BLaER1 treated with 17β-estradiol and CSF1 and Interleukin-3, amounts not matched to agents 10 nM and 100 nM (cell line): Measurements from ENCODE around the gene ANXA6.

Experiments used
- H3K27ac ChIP-seq, 11 experiments: shearing (Covaris generic); formaldehyde crosslinking; 2 replicates each; pipeline ENCODE4 v1.8.1; 2022
- H3K27me3 ChIP-seq, 11 experiments: shearing (Covaris generic); formaldehyde crosslinking; 2 replicates each; pipeline ENCODE4 v1.8.1; 2022
- H3K36me3 ChIP-seq, 11 experiments: shearing (Covaris generic); formaldehyde crosslinking; 2 replicates each; pipeline ENCODE4 v1.8.1; 2022
- H3K4me1 ChIP-seq, 10 experiments: shearing (Covaris generic); formaldehyde crosslinking; 2 replicates each; pipeline ENCODE4 v1.8.1; 2022
- H3K4me2 ChIP-seq, 11 experiments: shearing (Covaris generic); formaldehyde crosslinking; 2 replicates each; pipeline ENCODE4 v1.8.1; 2022
- H3K4me3 ChIP-seq, 10 experiments: shearing (Covaris generic); formaldehyde crosslinking; 2 replicates each; pipeline ENCODE4 v1.8.1; 2022
- H3K9ac ChIP-seq, 11 experiments: shearing (Covaris generic); formaldehyde crosslinking; 2 replicates each; pipeline ENCODE4 v1.8.1; 2022
- H3K9me3 ChIP-seq, 11 experiments: shearing (Covaris generic); formaldehyde crosslinking; replicated peaks in 1 of 11; 2 replicates each; pipeline ENCODE4 v1.8.1; 2022
- H4K20me1 ChIP-seq, 11 experiments: shearing (Covaris generic); formaldehyde crosslinking; 2 replicates each; pipeline ENCODE4 v1.8.1; 2022
- Cebpa-rat ChIP-seq, 11 experiments: shearing (Covaris generic); IDR thresholded peaks; 2 replicates each; pipeline ENCODE4 v1.8.1; 2022

ANXA6 gene

DNA sequence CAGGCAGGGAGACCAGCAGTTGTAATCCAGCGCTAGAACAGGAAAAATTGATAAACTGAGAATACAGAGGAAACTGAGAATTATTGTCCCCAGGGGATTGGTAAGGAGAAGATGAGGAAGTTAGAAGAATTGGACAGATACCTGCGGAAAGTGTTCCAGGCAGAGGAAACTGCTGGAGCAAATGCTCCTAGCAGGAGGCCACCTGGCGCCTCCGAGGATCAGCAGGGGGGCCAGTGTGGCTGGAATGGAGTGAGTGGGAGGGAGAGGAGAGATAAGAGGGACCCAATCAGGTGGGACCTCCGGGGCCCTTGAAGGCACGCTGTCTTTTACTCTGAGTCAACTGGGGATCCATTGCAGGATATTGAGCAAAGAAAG lies 695 bp upstream of the ANXA6 start:
- Histone ChIP-seq H4K20me1 (peaks cover 0 to 11% (median 0%) of the 10 kb centered on the region in 11 experiments; a peak in 3 of 22 replicates), H3K27me3 (no peaks in the 10 kb centered on the region), H3K9me3 (no peaks in the 10 kb centered on the region), H3K9ac (peak overlapping the region; percentile 73 to 91 (median 84)), H3K4me1 (peaks cover 40 to 54% (median 51%) of the 10 kb centered on the region in 10 experiments), H3K4me2 (peak overlapping the region; percentile 89 to 99 (median 97)), H3K36me3 (peaks cover 0 to 13% (median 5%) of the 10 kb centered on the region in 11 experiments; a peak in 10 of 22 replicates), H3K27ac (peak overlapping the region in 9 of 11 experiments; percentile 70 to 86 (median 79); a peak in 18 of 22 replicates), H3K4me3 (peak overlapping the region; percentile 68 to 97 (median 81))
- no peak for TF ChIP-seq Cebpa-rat (IDR thresholded peaks at IDR 0.05)

DNA sequence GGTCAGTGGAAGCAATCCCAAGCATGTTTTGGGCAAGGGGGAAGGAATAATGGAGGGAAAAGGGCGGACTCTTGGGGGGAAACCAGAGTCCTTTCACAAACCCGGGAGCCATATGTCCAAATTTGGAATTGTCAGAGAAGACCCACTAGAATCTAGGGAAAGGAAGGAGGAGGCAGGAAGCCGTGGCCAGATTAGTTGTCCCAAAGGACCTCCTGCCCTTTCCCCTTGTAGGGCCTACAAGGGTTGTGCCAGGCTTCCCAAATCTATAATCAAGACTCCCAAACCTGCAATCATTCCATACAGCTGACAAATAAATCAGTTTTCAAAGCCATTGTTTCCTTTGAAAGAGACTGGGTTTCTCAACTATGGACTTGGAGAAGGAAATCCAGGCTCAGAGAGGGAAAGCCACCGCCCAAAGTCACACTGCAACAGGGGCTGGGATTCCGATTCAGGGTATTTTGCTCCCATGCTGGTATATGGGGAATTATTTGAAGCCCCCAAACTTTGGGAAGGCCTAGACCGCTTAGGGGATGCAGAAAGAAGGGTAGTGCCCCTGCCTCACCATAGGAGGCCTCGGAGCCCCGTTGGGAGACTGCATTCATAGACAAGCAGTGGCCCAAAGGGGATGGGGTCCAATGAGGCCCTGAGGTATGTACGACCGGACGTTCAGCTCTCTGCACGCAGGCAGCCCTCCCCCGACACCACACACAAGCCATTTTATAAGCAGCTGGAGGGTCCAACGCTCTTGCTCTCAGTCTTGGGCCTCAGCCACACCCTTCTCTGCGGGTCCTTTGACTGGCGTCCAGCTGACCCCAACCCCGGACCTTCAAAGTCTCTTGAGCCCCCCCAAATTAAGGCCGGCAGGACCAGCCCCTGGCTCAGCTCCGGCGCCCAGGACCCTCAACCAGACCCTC lies 815 bp downstream of the ANXA6 start:
- Histone ChIP-seq H4K20me1 (peaks cover 0 to 26% (median 0%) of the 10 kb centered on the region in 11 experiments; a peak in 8 of 22 replicates), H3K9ac (peak overlapping the region; percentile 73 to 91 (median 84)), H3K27me3 (no peaks in the 10 kb centered on the region), H3K4me3 (peak overlapping the region; percentile 68 to 97 (median 81)), H3K9me3 (no peaks in the 10 kb centered on the region), H3K27ac (peak overlapping the region; percentile 68 to 86 (median 77)), H3K4me1 (peaks cover 55 to 69% (median 66%) of the 10 kb centered on the region in 10 experiments), H3K4me2 (peak overlapping the region; percentile 89 to 99 (median 97)), H3K36me3 (peaks cover 0 to 19% (median 5%) of the 10 kb centered on the region in 11 experiments; a peak in 10 of 22 replicates)
- TF ChIP-seq Cebpa-rat (IDR thresholded peaks at IDR 0.05), result no peak

DNA sequence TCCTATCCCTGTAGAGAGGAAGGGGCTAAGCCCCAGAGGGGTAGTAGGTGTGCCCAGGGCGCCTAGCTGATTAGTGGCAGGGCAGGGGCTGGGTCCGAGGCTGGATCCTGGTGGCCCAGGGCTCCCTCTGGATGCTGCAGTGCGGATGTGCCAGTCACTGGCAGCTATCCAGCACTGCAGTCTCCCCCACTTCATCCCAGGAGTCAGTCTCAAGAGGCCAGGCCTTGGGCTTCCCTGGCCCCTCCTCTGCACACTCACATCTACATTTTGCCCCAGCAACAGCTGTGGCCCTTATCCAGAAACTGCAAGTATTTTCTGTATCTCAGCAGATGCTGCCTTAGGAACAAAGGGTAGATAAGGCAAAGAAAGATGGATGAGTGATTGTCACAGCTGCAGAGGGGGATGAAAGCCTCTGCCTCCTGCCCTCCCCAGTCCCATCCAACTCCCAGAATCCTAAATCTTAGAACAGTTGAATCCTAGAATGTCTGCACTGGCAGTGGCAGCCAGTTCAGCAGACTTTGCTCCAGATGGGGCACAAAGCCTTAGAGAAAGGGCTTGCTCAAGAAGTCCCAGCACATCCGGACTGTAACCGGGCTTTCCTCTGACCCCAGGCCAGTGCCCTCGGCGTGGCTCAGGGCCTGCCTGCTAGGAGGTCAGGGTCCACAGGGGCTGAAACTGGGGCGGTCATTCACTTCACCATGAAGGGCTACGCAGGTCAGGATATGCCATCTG lies 1.6 kb downstream of the ANXA6 start:
- peak overlapping the region; percentile 73 to 91 (median 84) for H3K9ac ChIP-seq
- peak overlapping the region; percentile 89 to 99 (median 97) for H3K4me2 ChIP-seq
- peak overlapping the region; percentile 68 to 97 (median 81) for H3K4me3 ChIP-seq
- H3K4me1 ChIP-seq, result peaks cover 63 to 77% (median 74%) of the 10 kb centered on the region in 10 experiments
- no peaks in the 10 kb centered on the region for H3K9me3 ChIP-seq
- no peak for TF ChIP-seq Cebpa-rat (IDR thresholded peaks at IDR 0.05)
- H4K20me1 ChIP-seq, result peaks cover 0 to 34% (median 3%) of the 10 kb centered on the region in 11 experiments; a peak in 9 of 22 replicates
- peak overlapping the region; percentile 68 to 86 (median 77) for H3K27ac ChIP-seq
- no peaks in the 10 kb centered on the region for H3K27me3 ChIP-seq
- H3K36me3 ChIP-seq, result peaks cover 0 to 19% (median 5%) of the 10 kb centered on the region in 11 experiments; a peak in 10 of 22 replicates

DNA sequence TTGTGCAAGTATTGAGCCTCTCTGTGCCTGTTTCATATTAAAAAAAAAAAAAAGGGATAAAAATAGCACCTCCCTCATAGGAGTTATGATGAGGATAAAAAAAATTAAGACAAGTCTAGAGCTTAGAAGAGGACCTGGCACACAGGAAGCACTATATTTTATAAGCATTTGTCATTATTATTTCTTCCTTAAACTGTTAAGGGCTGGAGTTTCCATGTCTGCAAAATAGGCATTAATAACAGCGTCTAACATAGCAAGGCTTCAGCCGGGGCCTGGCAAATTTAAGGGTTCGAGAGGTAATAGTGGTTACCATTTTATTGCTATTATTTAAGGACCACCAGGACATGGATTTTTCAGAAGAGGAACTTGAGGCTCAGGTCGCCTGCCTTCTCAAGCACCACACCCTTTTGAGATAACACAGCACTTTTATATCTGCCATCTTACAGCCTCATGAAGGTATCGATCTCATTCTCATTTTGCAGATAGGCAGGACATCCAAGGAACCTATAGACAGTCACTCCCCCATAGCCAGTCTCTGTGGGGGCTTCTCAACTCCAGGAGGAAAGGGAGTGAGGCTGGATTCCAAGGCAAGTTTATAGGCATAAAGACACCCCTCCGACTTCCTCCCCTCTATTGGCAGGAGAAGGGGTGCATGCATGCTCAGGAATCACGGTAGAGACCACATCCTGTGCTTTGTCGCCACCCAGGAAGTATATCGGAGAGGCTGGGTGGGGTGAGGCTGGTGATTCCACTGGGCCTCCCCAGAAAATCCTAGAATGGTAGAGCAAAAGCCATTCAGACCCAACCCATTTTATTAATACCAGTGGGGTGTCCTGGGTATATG lies 2.4 kb downstream of the ANXA6 start:
- H3K4me3 ChIP-seq, result peak overlapping the region; percentile 68 to 97 (median 81)
- H3K4me2 ChIP-seq, result peak overlapping the region; percentile 89 to 99 (median 97)
- H3K27ac ChIP-seq, result peak overlapping the region; percentile 68 to 86 (median 77); a peak in 21 of 22 replicates
- no peaks in the 10 kb centered on the region for H3K9me3 ChIP-seq
- no peak for TF ChIP-seq Cebpa-rat (IDR thresholded peaks at IDR 0.05)
- peaks cover 71 to 85% (median 82%) of the 10 kb centered on the region in 10 experiments for H3K4me1 ChIP-seq
- H4K20me1 ChIP-seq, result peaks cover 0 to 42% (median 5%) of the 10 kb centered on the region in 11 experiments; a peak in 9 of 22 replicates
- no peaks in the 10 kb centered on the region for H3K27me3 ChIP-seq
- H3K36me3 ChIP-seq, result peaks cover 0 to 19% (median 5%) of the 10 kb centered on the region in 11 experiments; a peak in 10 of 22 replicates
- H3K9ac ChIP-seq, result peak overlapping the region; percentile 73 to 91 (median 84); a peak in 21 of 22 replicates

DNA sequence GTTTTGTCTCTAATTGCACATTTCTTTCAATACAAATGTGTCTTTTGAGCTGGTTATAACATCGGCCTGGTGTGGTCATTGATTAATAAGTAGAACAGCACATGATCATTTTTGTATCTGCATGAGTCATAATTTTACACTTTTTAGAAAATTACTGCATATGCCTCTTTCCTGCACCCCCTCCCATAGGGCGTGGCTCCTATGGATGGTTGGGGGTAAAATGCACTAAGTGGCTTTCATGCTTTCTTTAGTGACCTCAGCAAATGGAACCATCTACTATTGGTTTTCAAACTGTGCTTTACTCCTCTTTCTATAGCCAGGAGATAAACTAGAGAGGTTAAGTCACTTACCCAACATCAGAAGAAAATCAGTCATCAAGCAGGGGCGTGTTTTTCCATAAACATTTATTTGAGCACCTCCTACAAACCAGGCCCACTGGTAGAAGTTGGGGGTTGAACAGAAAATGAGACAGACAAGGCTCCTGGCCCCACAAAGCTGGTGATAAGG lies 3.8 kb downstream of the ANXA6 start:
- no peaks in the 10 kb centered on the region for H3K27me3 ChIP-seq
- H3K4me1 ChIP-seq, result peaks cover 82 to 95% (median 92%) of the 10 kb centered on the region in 10 experiments
- H4K20me1 ChIP-seq, result peaks cover 0 to 56% (median 7%) of the 10 kb centered on the region in 11 experiments; a peak in 9 of 22 replicates
- no peak overlapping the region for H3K9ac ChIP-seq
- H3K36me3 ChIP-seq, result peaks cover 0 to 27% (median 5%) of the 10 kb centered on the region in 11 experiments; a peak in 10 of 22 replicates
- H3K9me3 ChIP-seq, result no peaks in the 10 kb centered on the region
- H3K4me2 ChIP-seq, result peak overlapping the region in 6 of 11 experiments; percentile 89 to 99 (median 97); a peak in 11 of 22 replicates
- peak overlapping the region in 2 of 11 experiments; percentile 79 to 81; a peak in 3 of 22 replicates for H3K27ac ChIP-seq
- peak overlapping the region in 2 of 10 experiments; percentile 12 to 90; a peak in 2 of 20 replicates for H3K4me3 ChIP-seq
- TF ChIP-seq Cebpa-rat (IDR thresholded peaks at IDR 0.05), result no peak

DNA sequence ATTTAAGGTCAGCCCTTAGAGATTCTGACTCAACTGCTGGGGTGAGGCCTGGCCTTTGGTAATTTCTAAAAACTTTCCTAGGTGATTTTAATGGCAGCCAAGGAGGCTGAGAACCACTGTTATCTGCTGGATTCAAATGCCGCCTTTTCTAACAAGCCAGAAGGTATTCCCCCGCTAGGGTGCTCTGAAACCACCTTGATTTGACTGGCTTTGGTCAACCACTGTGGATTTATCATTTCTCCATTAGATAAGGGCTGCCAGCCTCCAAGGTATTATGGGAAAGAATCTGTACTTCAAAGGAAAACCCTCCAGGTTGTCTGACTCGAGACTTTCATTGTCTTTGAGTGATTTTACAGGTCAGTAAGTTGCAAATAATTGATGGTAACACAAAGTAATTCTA lies 4.3 kb downstream of the ANXA6 start:
- Histone ChIP-seq H3K4me2 (peak overlapping the region in 9 of 11 experiments; percentile 61 to 99 (median 89); a peak in 14 of 22 replicates), H3K4me1 (peaks cover 82 to 93% (median 87%) of the 10 kb centered on the region in 10 experiments), H3K9ac (peak overlapping the region in 2 of 11 experiments; percentile 62 to 76; a peak in 3 of 22 replicates), H3K27ac (peak overlapping the region in 8 of 11 experiments; percentile 2 to 91 (median 78); a peak in 11 of 22 replicates), H3K36me3 (peaks cover 0 to 32% (median 5%) of the 10 kb centered on the region in 11 experiments; a peak in 10 of 22 replicates), H4K20me1 (peaks cover 0 to 61% (median 7%) of the 10 kb centered on the region in 11 experiments; a peak in 10 of 22 replicates), H3K4me3 (peak overlapping the region in 1 of 10 experiments; percentile 14; a peak in 1 of 20 replicates), H3K9me3 (no peaks in the 10 kb centered on the region), H3K27me3 (no peaks in the 10 kb centered on the region)
- TF ChIP-seq Cebpa-rat (IDR thresholded peaks at IDR 0.05), result no peak

DNA sequence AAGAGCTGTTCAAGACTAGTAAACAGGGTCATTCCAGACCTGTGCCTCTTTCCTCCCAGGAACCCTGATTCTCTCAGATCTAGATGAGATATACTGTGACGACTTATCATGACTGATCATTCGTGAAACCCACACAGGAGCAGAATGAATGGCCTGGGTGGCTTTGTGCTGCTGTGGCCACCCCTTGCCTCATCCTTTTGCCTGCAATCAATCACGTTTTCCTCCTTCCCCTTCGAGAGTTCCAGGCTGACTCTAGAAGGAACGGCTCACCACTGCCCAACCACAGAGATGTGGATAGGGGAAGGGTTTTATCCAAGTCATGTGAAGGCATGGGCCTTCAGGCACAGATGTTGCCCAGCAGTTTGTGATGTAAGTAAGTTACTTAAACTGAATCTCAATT lies 5.8 kb downstream of the ANXA6 start:
- Histone ChIP-seq H3K36me3 (peaks cover 7 to 47% (median 17%) of the 10 kb centered on the region in 11 experiments; a peak in 20 of 22 replicates), H3K4me2 (peak overlapping the region; percentile 61 to 99 (median 89)), H3K4me1 (peaks cover 75 to 96% (median 83%) of the 10 kb centered on the region in 10 experiments), H3K4me3 (peak overlapping the region in 1 of 10 experiments; percentile 18; a peak in 2 of 20 replicates), H3K27ac (peak overlapping the region; percentile 70 to 91 (median 79)), H4K20me1 (peaks cover 0 to 76% (median 13%) of the 10 kb centered on the region in 11 experiments; a peak in 11 of 22 replicates), H3K9me3 (no peaks in the 10 kb centered on the region), H3K9ac (peak overlapping the region; percentile 47 to 80 (median 68); a peak in 20 of 22 replicates), H3K27me3 (no peaks in the 10 kb centered on the region)
- peak in 5 of 11 experiments; percentile 11 to 69 (median 24); a peak in 3 of 22 replicates for TF ChIP-seq Cebpa-rat (IDR thresholded peaks at IDR 0.05)
